Left renal pelvis (tissue), 4 donors: ENCODE data around the gene CTBP1. TPM values are rescaled to one million over a fixed set of nuclear protein-coding genes. Genes with fewer than 3 reads are reported as not detected.
"Not testable (repeated sequence)": the region's sequence is repeated elsewhere in the genome, so short reads cannot be mapped to it uniquely, and the experiment has no call there.

Source experiments
- DNase-seq, 4 donors: peaks; one replicate each; pipeline ENCODE4 v3.0.0-alpha.2; 2013; ENCODE audit warnings: low read depth in 4 of 4, low spot score in 3 of 4
- polyA plus RNA-seq, 4 donors: library from polyadenylated mRNA; unstranded; fragments of 120-200 nt; gene quantifications; one replicate each; pipeline ENCODE4 v1.2.1, GENCODE V29; 2013; ENCODE audit not compliant: insufficient read length in 4 of 4

Gene CTBP1
- 100 to 1,000 TPM; 120 to 170 (median 121) TPM for polyA plus RNA-seq

DNA sequence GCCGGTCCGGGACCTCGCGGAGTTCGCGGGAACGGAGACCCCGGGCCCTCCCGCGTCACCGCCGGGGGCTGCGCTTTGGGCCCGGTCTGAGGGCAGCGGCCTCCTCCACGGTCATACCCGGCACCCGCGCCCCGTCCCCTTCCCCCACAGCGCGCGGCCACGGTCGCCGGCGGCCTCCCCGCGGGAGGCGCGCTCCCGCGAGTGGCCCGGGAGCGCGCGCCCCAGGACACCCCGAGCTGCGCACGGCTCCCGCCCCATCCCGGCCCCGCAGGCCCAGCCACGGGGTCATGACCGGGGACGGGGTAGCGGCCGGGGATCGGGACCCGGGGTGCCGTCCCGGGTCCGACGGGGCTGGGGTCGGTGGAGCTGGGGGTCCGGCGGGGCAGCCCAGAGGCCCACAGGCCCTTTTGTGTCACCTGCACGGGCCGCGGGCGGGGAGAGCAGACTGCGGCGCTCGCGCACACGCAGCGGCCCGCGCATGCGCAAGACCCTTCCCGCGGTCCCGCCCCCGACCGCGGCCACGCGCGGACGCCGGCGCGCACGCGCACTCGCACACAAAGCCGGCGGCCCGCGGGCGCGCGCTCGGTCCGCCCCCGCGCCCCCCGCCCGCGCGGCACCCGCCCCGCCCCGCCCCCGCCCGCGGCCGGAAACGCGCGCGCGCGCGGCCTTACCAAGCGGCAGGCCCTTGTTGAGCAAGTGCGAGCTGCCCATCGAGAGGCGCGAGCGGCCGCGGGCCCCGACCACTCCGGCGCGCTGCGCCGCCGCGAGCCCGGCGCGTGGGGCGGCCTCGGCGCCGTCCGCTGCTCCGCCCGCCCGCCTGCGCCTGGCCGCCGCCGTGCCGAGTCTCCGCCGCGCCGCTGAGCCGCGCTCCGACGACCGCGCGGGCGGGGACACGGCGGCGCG lies at the start of gene CTBP1:
Gene CTBP1 (minus strand): TSS at position 886 of the 903 bp plus-strand sequence. CDS start 7,799 bp downstream, outside the sequence.
- peak in 3 of 4 donors; percentile 63 to 82 (median 75) for DNase-seq

DNA sequence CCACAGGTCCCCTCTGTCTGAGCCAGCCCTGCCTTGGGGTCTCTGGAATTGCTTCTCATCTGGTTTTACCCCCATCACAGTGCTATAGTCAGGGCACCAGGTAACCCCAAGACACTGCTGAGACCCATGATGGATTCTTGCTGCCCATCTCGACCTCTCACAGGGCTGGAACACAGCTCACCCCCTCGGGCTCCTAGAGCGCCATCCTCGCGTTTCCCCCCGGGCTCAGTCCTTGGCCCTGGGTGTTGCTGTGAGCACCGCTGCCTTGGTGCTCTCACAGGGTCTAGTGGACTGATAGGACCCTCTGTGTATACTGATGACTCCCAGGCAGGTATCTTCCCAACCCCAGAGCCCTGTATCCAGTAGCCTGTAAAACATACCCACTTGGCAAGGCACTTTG lies 49.5 kb upstream of the CTBP1 start:
- DNase-seq: no peak

DNA sequence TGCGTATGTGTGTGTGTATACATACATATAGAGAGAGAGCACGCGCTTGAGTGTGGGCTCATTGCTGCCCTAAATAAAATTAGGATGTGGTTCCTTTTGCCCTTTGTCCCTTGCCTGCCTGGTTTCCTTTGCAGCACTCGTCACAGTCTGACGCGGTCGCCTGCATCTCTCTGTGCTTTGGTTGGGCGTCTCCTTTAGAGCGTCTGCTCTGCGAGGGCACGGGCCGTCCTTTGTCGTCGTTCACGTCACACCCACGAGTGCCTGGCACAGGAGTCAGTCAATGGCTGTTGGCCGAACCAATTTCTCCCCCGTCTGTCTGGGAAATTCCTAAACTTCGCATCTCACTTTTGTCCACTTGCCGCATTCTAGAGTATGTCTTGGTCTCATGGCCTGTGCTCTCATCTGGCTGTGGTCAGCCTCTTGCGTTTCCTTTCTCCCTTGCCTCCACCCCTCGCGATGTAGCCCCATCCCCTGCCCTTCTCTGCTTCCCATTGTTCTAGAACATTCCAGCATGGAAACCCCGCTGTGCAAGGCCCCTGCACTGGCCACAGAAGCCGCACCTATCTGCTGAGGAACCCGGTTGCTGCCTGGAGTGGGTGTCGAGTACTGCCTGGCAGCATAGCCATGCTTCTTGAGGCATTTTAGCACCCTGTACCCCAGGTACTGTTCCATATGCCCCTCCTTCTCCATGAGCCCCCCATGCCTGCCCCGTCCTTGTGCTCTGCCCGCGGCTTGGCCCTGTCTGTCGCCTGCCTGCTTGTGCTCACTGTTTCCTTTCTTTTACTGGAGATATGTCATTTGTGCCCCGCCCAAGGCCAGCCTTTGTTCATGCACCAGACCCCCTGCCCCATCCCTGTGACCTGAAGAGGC lies 48.8 kb upstream of the CTBP1 start:
- DNase-seq: no peak

DNA sequence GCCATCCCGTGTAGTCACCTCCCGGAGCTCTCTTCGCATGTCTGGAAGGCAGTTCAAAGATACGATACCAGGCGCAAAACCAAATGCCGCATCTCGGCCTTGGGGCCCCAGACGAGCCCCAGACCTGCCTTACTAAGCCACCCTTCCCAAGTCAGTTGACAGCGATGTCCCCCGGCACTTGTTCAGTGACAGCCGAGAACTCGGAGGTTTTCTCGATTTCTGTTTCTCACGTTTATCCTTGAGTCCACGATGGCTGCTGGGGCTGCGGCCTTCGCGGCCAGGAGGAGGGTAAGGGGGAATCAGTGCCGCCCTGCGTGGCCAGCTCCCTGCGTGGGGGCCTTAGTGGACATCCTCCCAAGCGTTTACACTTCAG lies 48.1 kb upstream of the CTBP1 start:
- DNase-seq: no peak

DNA sequence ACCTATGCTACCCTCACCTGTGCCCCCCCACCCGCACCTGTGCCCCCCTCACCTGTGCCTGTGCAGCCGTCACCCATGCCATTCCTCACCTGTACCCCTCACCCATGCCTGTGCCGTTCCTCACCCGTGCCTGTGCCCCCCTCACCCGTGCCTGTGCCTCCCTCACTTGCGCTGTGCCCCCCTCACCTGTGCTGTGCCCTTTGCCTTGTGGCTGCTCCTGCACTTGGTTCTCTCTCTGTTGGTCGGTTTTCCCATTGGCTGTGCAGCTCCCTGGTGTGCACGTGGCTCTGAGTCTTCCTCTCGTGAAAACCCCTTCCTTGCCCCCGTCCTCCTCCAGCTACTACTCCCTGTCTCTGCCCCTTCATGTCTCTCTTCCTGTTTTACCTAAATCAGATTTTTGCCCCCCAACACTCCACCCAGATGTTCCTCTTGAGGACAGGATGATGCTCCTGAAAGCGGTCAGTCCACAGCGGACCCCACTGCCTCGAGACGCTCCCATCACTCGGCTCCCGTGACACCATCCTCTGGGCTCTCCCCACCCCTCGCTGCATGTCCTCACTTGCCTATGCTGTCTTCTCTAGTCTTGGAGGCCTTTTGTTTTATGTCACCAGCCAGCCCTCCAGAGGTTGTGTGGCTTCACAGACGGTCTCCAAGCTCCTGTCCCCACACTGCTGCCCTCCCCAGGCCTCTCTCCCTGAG lies 47.5 kb upstream of the CTBP1 start:
- DNase-seq: no peak

DNA sequence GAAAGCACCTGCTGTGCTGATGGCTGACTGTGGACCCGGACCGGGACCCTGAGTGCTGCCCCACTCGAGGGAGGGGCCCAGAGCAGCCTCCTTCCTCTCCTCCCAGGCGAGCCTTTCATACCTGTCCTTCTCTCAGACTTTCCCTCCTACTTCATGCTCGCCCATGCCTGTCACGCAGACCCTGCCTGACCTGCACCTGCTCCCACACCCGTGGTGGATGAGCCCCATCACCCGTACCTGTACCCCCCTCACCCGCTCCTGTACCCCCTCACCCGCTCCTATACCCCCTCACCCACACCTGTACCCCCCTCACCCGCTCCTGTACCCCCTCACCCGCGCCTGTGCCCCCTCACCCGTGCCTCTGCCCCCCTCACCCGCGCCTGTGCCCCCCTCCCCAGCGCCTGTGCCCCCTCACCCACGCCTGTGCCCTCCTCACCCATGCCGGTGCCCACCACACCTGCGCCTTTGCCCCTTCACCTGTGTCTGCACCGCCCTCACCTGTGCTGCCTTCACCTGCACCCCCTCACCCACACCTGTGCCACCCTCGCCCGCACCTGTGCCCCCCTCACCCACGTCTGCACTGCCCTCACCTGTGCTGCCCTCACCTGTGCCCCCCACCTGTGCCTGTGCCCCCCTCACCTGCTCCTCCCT lies 46.6 kb upstream of the CTBP1 start:
- DNase-seq: no peak

DNA sequence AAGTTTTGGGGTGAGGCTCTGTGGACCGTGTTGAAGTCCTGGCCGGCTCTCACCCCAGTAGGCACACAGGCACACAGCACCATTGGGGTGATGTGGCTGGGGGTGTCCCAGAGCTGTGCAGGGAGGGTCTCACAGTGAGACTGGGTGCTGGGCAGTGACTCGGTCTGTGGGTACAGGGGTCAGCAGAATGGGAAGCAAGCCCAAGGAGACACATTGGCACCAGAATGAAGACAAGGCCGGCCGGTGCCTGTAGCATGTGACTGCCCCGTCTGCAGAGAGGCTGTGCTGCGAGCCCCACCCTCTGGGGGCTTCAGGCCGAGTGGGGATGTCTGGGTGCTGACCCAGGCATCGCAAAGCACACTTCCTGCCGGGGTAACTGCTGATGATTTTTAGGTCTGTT lies 46.0 kb upstream of the CTBP1 start:
- DNase-seq: no peak

DNA sequence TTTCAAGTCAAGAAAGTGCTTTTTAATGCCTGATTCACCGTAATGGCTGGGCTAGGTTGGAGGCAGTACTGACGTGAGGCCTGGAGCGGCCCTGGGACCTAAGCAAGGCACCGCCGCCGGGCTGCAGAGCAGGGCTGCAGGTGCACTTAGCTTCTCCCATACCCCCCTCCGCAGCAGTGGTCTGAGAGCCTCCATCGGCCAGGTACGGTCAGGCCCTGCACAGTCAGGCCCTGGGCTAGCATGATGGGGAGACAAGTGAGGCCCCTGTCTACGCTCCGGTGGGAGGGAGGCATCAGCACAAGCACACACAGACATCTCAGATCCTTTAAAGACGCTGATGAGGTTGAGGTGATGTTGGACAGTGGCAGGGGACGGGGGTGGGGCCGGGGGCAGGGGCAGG lies 45.5 kb upstream of the CTBP1 start:
- no peak for DNase-seq

DNA sequence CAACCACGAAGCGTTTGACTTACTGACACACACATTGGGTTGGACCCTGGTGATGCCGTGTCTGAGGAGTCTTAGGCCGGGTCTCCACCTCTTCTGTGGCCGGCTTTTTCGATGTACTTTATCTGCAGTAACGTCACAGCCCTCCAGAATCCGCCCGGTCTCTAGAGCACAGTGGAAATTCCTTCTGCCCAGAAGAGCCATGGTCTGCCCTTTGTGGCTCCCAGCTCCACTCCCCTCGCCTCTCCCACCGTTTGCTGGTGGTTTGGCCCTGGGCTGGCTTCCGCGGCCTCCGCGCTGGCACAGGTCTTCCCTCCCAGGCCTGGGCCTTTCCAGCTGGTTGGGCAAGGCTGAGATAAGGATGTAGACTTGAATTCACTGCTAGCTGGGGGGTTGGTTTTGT lies 45.1 kb upstream of the CTBP1 start:
- no peak for DNase-seq

DNA sequence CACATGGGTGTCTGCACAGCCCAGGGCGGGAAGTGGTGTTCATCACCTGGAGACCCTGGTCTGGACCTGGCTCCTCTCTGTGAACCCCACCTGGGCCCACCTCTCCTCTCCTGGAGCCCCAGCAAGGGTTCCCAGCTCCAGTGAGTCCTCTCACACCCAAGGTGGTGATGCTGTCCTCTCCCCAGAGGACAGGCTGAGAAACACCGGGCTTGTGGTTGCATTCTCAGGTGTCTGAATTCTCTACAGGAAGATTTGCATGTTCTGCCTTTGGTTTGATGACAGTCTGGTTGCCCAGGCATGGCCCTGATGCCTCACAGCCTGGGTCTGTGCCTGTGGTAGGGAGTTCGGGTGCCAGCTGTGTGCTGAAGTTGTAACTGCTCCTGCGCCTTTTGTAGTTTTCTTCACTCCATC lies 44.6 kb upstream of the CTBP1 start:
- no peak for DNase-seq

DNA sequence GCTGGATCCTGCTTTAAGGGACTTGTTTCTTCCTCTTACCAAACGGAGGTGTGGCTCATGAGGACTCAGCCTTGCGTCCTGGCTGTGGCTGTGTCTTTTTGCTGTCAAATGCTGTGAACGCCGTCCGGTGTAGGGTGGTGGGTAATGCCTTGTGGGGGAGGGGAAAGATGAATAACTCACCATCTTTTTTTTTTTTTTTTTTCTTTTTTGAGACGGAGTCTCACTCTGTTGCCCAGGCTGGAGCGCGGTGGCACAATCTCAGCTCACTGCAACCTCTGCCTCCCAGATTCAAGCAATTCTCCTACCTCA lies 43.7 kb upstream of the CTBP1 start:
- not testable (repeated sequence) for DNase-seq

DNA sequence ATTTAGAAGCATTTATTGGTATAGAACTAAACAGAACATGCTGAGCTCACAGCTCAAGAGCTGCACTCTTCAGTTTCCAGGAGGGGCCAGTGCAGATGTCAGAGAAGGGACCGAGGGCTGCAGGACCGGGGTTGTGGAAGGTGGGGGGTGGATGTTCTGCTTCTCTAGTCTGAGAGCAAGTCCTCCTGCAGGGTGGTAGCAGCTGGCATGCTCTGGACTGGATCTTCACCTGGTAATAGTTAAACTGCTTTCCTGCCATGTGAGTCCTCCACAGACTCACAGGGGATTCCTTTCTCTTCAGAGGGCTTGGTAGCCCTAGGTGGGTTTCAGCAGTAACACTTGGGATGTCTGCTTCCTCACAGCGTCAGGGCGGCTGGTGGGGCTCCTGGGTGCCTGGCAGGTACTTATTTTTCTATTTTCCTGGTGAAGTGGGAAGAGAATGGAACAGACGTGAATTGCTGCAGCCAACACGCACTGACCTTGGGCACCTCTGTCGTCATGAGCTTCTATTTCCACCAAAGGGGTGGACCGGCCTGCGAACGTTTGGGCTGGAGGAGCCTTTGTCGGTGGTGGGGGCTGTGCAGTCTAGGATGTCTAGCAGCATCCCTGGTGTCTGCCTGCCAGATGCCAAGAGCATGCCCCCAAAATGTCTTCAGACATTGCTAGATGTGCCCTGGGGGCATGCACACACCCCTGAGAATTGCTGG lies 43.2 kb upstream of the CTBP1 start:
- DNase-seq: no peak

DNA sequence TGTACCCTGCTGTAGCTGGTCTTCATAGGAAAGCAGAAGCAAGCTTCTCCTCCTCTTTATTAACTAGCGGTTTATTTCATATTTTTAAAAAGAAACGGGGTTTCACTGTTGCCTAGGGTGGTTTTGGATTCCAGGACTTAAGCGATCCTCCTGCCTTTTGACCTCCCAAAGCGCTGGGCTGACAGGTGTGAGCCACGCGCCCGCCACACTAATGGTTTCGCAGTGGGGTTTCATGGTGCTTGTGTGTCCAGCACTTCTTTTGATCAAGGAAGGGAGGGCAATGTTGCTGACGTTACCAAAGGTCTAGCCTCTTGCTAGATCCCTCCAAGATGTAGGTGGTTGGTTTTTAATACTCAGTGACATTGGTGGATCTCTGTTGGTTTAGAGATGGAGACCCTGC lies 42.2 kb upstream of the CTBP1 start:
- no peak for DNase-seq

DNA sequence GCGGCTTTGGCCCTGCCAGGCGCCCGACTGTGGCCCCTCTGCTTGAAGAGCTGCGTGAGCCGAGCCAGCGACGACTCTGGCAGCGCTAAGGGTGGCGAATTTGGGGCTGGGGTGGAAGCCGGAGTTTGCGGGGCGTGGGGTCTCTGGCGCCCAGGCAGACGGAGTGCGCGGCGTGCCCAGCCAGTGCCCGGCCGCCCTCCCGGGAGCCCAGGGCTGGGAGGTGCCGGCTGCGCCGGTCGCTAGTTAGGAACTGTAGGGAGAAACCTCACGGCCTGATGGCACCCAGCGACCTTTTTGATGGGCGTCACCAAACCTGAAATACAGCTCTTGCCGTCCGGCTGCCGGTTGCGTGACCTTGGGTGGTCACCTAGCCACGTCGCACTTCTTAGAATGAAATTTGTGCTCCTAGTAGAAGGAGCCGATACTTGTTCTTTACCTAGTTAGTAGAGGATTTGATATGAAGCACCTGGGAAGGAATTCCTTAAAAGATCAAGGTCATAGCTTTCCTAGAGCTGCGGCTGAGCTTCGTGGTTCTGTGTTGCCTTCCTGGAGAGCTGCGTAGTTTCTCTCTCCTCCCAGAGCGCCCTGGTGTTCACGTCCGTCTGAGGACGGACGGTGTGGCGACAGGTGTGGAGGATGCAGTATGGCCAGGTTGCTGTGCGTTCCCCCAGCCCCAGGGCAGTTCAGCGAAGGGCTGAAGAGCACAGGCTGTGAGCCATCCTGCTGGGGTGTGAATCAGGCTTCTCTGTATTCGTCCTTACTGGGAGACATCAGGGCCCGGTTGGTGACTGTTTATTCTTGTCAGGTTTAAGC lies 41.4 kb upstream of the CTBP1 start:
- no peak for DNase-seq

DNA sequence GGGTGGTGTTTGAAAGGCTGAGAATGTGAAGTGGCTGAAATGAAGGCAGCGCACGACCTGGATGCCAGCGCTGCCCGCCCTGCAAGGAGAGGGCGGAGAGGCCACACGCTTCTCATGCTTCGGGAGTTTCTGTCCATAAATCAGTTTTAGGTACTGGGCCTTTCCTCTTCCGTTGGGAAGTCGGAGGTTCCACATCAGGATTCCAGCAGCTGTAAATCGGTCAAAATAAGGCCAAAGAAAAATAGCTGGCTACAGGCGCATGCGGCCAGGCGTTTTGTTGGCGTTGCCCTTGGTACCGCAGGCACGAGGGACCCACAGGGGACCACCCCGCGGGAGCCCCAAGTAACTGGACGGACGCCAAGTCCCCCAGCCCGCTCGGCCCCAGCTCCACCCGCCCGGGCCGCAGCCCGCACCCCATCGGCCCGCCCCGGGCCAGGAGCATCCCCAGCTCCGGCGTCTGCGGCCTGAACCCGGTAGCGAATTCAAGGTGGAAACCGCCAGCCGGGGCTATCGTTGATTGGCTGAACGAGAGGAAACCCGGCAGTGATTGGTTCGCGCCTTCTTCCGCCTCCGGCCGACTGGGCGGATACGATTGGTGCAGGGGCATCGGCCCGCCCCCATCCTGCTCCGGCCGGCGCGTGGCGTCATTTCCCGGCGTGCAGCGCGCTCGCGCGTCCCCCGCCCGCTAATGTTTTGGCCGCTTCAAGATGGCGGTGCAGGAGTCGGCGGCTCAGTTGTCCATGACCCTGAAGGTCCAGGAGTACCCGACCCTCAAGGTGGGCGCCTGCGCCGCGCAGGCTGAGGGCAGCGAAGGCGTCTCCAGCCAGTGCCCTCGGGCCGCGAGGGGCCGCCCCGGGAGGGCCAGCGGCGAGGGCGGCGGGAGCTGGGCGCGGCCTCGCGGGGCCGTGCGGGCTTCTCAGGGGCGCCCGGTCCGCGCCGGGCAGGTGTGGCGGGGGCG lies 40.6 kb upstream of the CTBP1 start, which contains the start of gene MAEA:
Gene MAEA (plus strand): TSS at position 685 of the 958 bp plus-strand sequence. CDS start 23 bp downstream, at position 708.
- DNase-seq: peak; percentile 90 to 93 (median 91)

DNA sequence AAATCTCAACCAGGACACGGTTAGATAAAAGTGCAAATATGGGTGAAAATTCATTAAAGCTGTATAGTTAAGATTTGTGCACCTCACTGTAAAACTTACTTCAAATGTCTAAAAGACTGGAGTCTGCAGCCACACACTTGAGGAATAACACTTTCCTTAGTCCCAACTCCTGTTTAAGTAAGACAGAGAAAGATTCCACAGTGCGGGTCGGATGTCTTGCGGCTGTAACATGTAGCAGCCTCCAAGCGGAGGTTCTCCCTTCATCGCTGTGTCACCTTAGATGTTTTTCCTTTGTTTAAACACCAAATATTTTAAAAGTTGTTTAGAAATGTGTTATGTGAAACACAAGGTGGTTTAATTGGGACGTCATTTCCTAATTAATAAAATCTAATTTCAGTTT lies 39.9 kb upstream of the CTBP1 start:
- DNase-seq: no peak

DNA sequence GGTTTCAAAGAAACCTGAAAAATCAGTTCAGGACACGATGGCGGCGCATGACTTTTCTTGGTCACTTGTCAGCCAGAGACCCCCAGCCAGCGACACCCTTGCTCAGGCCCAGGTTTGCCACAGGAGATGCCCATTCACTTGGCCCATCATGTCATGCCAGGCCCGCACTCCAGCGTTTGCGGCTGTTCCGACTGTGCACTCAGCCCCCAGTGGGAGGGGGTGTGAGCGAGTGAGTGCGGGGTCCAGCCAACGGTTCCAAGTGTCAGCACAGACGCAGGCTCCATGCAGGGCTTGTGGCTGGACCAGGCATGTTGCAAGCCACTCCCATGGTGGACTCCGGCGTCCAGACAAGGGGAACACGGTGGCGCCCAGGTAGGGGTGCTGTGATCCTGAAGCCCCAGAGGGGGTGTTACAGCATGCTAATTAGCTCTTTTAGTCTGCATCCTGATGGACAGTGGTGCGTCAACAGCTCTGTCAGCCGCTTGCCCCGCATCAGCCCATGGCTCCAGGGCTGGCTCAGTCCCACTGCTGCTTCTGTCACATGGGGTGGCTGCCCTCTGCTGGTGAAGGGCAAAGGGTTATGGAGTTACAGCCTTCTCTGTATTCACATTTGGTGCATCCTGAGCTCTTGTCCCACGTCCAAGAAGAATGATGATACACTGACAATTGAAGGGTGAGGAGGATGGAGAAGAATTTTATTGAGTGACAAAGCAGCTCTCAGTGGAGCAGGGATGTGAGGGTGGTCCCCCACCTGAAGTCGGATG lies 37.0 kb upstream of the CTBP1 start:
- no peak for DNase-seq
